ENCODE results near the gene PJA2.
A peak's percentile ranks its signal among the peaks of the same experiment; 100 is the strongest.
"Not testable (repeated sequence)": the region's sequence is repeated elsewhere in the genome, so short reads cannot be mapped to it uniquely, and the experiment has no call there.

Gene PJA2

DNA sequence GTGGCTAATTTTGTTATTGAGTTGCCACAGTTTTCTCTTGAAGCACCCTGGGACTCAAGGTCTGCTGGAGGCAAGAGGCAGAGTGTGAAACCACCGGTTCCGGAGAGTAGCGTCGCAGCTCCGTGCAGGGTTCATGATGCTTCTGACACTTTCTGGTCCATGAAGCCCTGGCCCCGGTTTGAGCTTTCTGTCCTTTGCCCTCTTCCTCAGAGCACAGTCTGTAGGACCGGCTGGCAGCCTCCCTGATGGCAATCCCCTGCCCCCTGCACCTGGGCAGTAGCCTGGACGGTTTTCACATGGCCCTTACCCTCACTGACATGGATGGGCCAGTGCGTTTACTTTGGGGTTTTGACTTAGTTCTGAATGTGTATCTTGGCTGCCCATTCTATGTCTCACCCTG, 111.9 kb downstream of the PJA2 start:
- H3K27me3 ChIP-seq (ENCODE audit: control insufficient read depth in 3 of 3, insufficient read depth in 3 of 3, low read depth in 1 of 3, low read length in 3 of 3), result no peaks in the 10 kb centered on the region
- no peak overlapping the region for H3K4ac ChIP-seq (ENCODE audit: low read length)
- WGBS, 2 donors (ENCODE audit: extremely low coverage in 2 of 2, insufficient read length in 2 of 2, insufficient replicate concordance in 1 of 2), result no CpG with 5 or more reads among the region's 9 CpGs
- peak overlapping the region; percentile 59 for H3K18ac ChIP-seq (ENCODE audit: low read length)
- H2BK12ac ChIP-seq (ENCODE audit: low read length), result no peak overlapping the region
- H3K4me1 ChIP-seq (ENCODE audit: control insufficient read depth in 2 of 2, insufficient read depth in 1 of 2, low read depth in 1 of 2, low read length in 2 of 2), result peaks cover 0 to 1% of the 10 kb centered on the region in 2 donors
- no peak overlapping the region for H3K4me2 ChIP-seq (ENCODE audit: insufficient read depth, low read length, poor library complexity, severe bottlenecking)
- H3K23ac ChIP-seq (ENCODE audit: low read depth, low read length, poor library complexity), result no peak overlapping the region
- H4K8ac ChIP-seq (ENCODE audit: low read depth, low read length), result no peak overlapping the region
- H3K9me3 ChIP-seq (replicated peaks in 1 of 2; ENCODE audit: control insufficient read depth in 2 of 2, insufficient read depth in 1 of 2, low read depth in 1 of 2, low read length in 2 of 2), result no peaks in the 10 kb centered on the region
- H3K27ac ChIP-seq (replicated peaks; ENCODE audit: low read length), result no peak overlapping the region
- no peak overlapping the region for H4K91ac ChIP-seq (ENCODE audit: low read depth, low read length, poor library complexity)
- H2BK120ac ChIP-seq (ENCODE audit: low read depth, low read length), result no peak overlapping the region
- no peak overlapping the region for H2AFZ ChIP-seq (ENCODE audit: low read length)
- no peak for DNase-seq (ENCODE audit: low spot score)
- H2AK5ac ChIP-seq (ENCODE audit: low read depth, low read length), result no peak overlapping the region
- H2BK5ac ChIP-seq (ENCODE audit: low read length), result no peak overlapping the region
- H3K36me3 ChIP-seq (replicated peaks in 1 of 2; ENCODE audit: control insufficient read depth in 2 of 2, insufficient read depth in 2 of 2, low read length in 2 of 2), result no peaks in the 10 kb centered on the region
- no peak overlapping the region for H2BK15ac ChIP-seq (ENCODE audit: low read length)
- H3K4me3 ChIP-seq (ENCODE audit: low read length in 2 of 2), result no peak overlapping the region
- no peak overlapping the region for H3K14ac ChIP-seq (ENCODE audit: low read length)
- H3K79me1 ChIP-seq (ENCODE audit: low read depth, low read length), result no peaks in the 10 kb centered on the region
- no peak overlapping the region for H3K9ac ChIP-seq (ENCODE audit: low read depth, low read length, poor library complexity)

DNA sequence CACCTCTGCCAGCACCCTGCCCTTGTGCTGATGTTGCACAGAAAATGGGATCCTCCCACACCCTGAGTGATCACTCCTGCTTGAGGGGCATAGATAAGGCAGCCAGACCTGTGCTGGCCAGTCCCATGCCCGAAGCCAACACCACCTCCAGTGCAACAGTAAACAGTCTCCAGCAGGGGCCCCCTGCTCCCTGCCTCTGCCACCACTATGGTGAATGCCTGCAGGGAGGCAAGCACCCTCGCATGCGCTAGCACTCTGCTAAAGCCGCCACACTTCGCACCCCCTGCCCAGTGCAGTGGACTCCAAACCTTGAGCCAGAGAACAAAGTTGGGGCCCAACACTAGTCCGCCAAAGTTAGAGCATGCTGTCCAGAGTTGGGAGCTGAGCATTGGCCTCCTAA, 118.7 kb downstream of the PJA2 start:
- Histone ChIP-seq H4K8ac (ENCODE audit: low read depth, low read length) (no peak overlapping the region), H3K4ac (ENCODE audit: low read length) (no peak overlapping the region), H3K18ac (ENCODE audit: low read length) (peak overlapping the region; percentile 59), H3K4me1 (ENCODE audit: control insufficient read depth in 2 of 2, insufficient read depth in 1 of 2, low read depth in 1 of 2, low read length in 2 of 2) (no peaks in the 10 kb centered on the region), H2AFZ (ENCODE audit: low read length) (no peak overlapping the region), H2BK5ac (ENCODE audit: low read length) (peak overlapping the region; percentile 29), H3K14ac (ENCODE audit: low read length) (peak overlapping the region; percentile 66), H2AK5ac (ENCODE audit: low read depth, low read length) (peak overlapping the region; percentile 3), H3K4me3 (ENCODE audit: low read length in 2 of 2) (peak overlapping the region in 1 of 2 donors; percentile 55), H3K27ac (replicated peaks; ENCODE audit: low read length) (no peak overlapping the region), H3K4me2 (ENCODE audit: insufficient read depth, low read length, poor library complexity, severe bottlenecking) (no peak overlapping the region), H2BK12ac (ENCODE audit: low read length) (no peak overlapping the region), H4K91ac (ENCODE audit: low read depth, low read length, poor library complexity) (no peak overlapping the region), H2BK120ac (ENCODE audit: low read depth, low read length) (no peak overlapping the region), H3K23ac (ENCODE audit: low read depth, low read length, poor library complexity) (no peak overlapping the region), H3K36me3 (replicated peaks in 1 of 2; ENCODE audit: control insufficient read depth in 2 of 2, insufficient read depth in 2 of 2, low read length in 2 of 2) (no peaks in the 10 kb centered on the region), H3K27me3 (ENCODE audit: control insufficient read depth in 3 of 3, insufficient read depth in 3 of 3, low read depth in 1 of 3, low read length in 3 of 3) (no peaks in the 10 kb centered on the region), H2BK15ac (ENCODE audit: low read length) (no peak overlapping the region), H3K79me1 (ENCODE audit: low read depth, low read length) (no peaks in the 10 kb centered on the region), H3K9ac (ENCODE audit: low read depth, low read length, poor library complexity) (peak overlapping the region; percentile 0), H3K9me3 (replicated peaks in 1 of 2; ENCODE audit: control insufficient read depth in 2 of 2, insufficient read depth in 1 of 2, low read depth in 1 of 2, low read length in 2 of 2) (peaks cover 0 to 2% of the 10 kb centered on the region in 2 donors)
- WGBS, 2 donors (ENCODE audit: extremely low coverage in 2 of 2, insufficient read length in 2 of 2, insufficient replicate concordance in 1 of 2), result no CpG with 5 or more reads among the region's 6 CpGs
- no peak for DNase-seq (ENCODE audit: low spot score)

DNA sequence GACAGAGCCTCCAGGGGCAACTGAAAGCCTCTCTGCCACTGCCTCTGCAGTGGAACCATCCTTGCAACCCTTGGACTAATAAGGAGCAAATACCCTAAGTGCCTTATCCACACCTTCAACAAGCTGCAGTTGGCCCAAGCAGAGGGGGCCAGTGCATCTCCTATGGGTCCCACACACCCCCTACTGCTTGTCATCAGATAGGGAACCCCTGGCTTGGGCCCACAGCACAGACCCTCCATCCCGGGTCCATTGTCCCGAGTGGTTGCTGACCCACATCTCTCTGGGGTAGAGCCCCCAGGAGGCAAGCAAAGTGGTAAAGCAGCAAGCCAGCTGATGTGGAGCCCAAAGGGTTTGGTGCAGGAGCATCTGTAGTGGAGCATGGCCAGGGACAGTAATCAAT, 119.5 kb downstream of the PJA2 start:
- Histone ChIP-seq H3K14ac (ENCODE audit: low read length) (no peak overlapping the region), H3K36me3 (replicated peaks in 1 of 2; ENCODE audit: control insufficient read depth in 2 of 2, insufficient read depth in 2 of 2, low read length in 2 of 2) (no peaks in the 10 kb centered on the region), H2BK12ac (ENCODE audit: low read length) (no peak overlapping the region), H3K27ac (replicated peaks; ENCODE audit: low read length) (no peak overlapping the region), H2BK120ac (ENCODE audit: low read depth, low read length) (no peak overlapping the region), H3K4me3 (ENCODE audit: low read length in 2 of 2) (no peak overlapping the region), H3K4ac (ENCODE audit: low read length) (no peak overlapping the region), H2BK5ac (ENCODE audit: low read length) (no peak overlapping the region), H3K79me1 (ENCODE audit: low read depth, low read length) (no peaks in the 10 kb centered on the region), H2AK5ac (ENCODE audit: low read depth, low read length) (no peak overlapping the region), H3K18ac (ENCODE audit: low read length) (peak overlapping the region; percentile 78), H3K4me1 (ENCODE audit: control insufficient read depth in 2 of 2, insufficient read depth in 1 of 2, low read depth in 1 of 2, low read length in 2 of 2) (no peaks in the 10 kb centered on the region), H3K23ac (ENCODE audit: low read depth, low read length, poor library complexity) (no peak overlapping the region), H2AFZ (ENCODE audit: low read length) (no peak overlapping the region), H4K8ac (ENCODE audit: low read depth, low read length) (no peak overlapping the region), H4K91ac (ENCODE audit: low read depth, low read length, poor library complexity) (no peak overlapping the region), H3K27me3 (ENCODE audit: control insufficient read depth in 3 of 3, insufficient read depth in 3 of 3, low read depth in 1 of 3, low read length in 3 of 3) (no peaks in the 10 kb centered on the region), H3K9me3 (replicated peaks in 1 of 2; ENCODE audit: control insufficient read depth in 2 of 2, insufficient read depth in 1 of 2, low read depth in 1 of 2, low read length in 2 of 2) (peaks cover 0 to 2% of the 10 kb centered on the region in 2 donors), H3K9ac (ENCODE audit: low read depth, low read length, poor library complexity) (no peak overlapping the region), H3K4me2 (ENCODE audit: insufficient read depth, low read length, poor library complexity, severe bottlenecking) (no peak overlapping the region), H2BK15ac (ENCODE audit: low read length) (no peak overlapping the region)
- no peak for DNase-seq (ENCODE audit: low spot score)
- WGBS, 2 donors (ENCODE audit: extremely low coverage in 2 of 2, insufficient read length in 2 of 2, insufficient replicate concordance in 1 of 2), result no CpG with 5 or more reads among the region's 2 CpGs

DNA sequence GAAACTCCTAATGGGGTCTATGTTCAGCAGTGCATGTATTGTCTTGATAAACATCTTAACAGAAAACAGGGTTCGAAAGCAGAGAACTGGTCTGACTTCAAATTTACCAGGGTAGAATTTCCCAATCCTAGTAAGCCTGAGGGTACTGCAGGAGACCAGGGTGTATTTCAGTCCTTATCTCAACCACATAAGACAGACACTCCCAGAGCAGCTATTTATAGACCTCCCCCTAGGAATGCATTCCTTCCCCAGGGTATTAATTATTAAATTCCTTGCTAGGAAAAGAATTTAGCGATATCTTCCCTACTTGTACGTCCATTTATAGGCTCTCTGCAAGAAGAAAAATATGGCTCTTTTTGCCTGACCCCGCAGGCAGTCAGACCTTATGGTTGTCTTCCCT, 123.1 kb downstream of the PJA2 start:
- H3K18ac ChIP-seq (ENCODE audit: low read length); H2AFZ ChIP-seq (ENCODE audit: low read length); H3K4me3 ChIP-seq (ENCODE audit: low read length in 2 of 2); DNase-seq (ENCODE audit: low spot score); H4K8ac ChIP-seq (ENCODE audit: low read depth, low read length); H2BK5ac ChIP-seq (ENCODE audit: low read length); H3K23ac ChIP-seq (ENCODE audit: low read depth, low read length, poor library complexity); H3K4me1 ChIP-seq (ENCODE audit: control insufficient read depth in 2 of 2, insufficient read depth in 1 of 2, low read depth in 1 of 2, low read length in 2 of 2); H3K79me1 ChIP-seq (ENCODE audit: low read depth, low read length); H3K14ac ChIP-seq (ENCODE audit: low read length); H3K36me3 ChIP-seq (replicated peaks in 1 of 2; ENCODE audit: control insufficient read depth in 2 of 2, insufficient read depth in 2 of 2, low read length in 2 of 2); H2BK15ac ChIP-seq (ENCODE audit: low read length); H4K91ac ChIP-seq (ENCODE audit: low read depth, low read length, poor library complexity); H3K27me3 ChIP-seq (ENCODE audit: control insufficient read depth in 3 of 3, insufficient read depth in 3 of 3, low read depth in 1 of 3, low read length in 3 of 3); H2BK120ac ChIP-seq (ENCODE audit: low read depth, low read length); H3K9me3 ChIP-seq (replicated peaks in 1 of 2; ENCODE audit: control insufficient read depth in 2 of 2, insufficient read depth in 1 of 2, low read depth in 1 of 2, low read length in 2 of 2); H2AK5ac ChIP-seq (ENCODE audit: low read depth, low read length); H3K9ac ChIP-seq (ENCODE audit: low read depth, low read length, poor library complexity); H3K4ac ChIP-seq (ENCODE audit: low read length); H3K27ac ChIP-seq (replicated peaks; ENCODE audit: low read length); H3K4me2 ChIP-seq (ENCODE audit: insufficient read depth, low read length, poor library complexity, severe bottlenecking); H2BK12ac ChIP-seq (ENCODE audit: low read length): not testable (repeated sequence)
- no CpG with 5 or more reads among the region's 4 CpGs for WGBS, 2 donors (ENCODE audit: extremely low coverage in 2 of 2, insufficient read length in 2 of 2, insufficient replicate concordance in 1 of 2)
